ENCODE measurements around the gene PRAMEF10. TPM values are rescaled to one million over a fixed set of nuclear protein-coding genes. Genes with fewer than 3 reads are reported as not detected.
"Not testable (repeated sequence)": the region's sequence is repeated elsewhere in the genome, so short reads cannot be mapped to it uniquely, and the experiment has no call there.

PRAMEF10 gene
- total and polyA plus RNA-seq, 12 donors: not detected

- intact Hi-C loops (cut with DNase I); H3K4me1 ChIP-seq (replicated peaks in 1 of 2); H3K36me3 ChIP-seq (replicated peaks in 1 of 2); DNase-seq; H3K27me3 ChIP-seq; H3K9me3 ChIP-seq (replicated peaks in 1 of 3); H3K4me3 ChIP-seq; H3K27ac ChIP-seq: not testable (repeated sequence)
- WGBS, 4 donors: 61 to 66% (median 63%) methylated on average over 2 of the region's 2 CpGs; no CpG with 5 or more reads in 1 of the 4 donors
Measured at GRCh38 chr1:12856786-12857185, 41.3 kb downstream of the PRAMEF10 start, which contains the start of gene PRAMEF2. Gene PRAMEF2, plus strand, starts transcription at chr1:12857086. Its CDS starts 1,924 bp downstream, at chr1:12859010.

DNA sequence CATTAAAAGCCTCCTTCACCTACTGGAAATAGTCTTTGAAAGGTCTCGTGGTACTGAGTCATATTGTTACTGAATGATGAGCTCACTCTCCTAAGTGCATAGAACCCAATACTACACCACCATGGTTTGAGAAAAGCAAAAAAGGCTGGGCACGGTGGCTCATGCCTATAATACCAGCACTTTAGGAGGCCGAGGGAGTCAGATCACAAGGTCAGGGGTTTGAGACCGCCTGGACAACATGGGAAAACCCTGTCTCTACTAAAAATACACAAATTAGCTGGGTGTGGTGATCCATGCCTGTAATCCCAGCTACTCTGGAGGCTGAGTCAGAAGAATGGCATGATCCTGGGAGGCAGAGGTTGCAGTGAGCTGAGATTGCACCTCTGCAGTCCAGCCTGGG lies 46.3 kb downstream of the PRAMEF10 start:
- TF ChIP-seq, protein P1, sequence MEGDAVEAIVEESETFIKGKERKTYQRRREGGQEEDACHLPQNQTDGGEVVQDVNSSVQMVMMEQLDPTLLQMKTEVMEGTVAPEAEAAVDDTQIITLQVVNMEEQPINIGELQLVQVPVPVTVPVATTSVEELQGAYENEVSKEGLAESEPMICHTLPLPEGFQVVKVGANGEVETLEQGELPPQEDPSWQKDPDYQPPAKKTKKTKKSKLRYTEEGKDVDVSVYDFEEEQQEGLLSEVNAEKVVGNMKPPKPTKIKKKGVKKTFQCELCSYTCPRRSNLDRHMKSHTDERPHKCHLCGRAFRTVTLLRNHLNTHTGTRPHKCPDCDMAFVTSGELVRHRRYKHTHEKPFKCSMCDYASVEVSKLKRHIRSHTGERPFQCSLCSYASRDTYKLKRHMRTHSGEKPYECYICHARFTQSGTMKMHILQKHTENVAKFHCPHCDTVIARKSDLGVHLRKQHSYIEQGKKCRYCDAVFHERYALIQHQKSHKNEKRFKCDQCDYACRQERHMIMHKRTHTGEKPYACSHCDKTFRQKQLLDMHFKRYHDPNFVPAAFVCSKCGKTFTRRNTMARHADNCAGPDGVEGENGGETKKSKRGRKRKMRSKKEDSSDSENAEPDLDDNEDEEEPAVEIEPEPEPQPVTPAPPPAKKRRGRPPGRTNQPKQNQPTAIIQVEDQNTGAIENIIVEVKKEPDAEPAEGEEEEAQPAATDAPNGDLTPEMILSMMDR (IDR thresholded peaks at IDR 0.05): no peak
- no peak for TF ChIP-seq POLR2A (IDR thresholded peaks at IDR 0.05)
- H3K27me3 ChIP-seq: no peaks in the 10 kb centered on the region
- DNase-seq: no peak
- intact Hi-C loops (cut with DNase I): no loop called here
- H3K27ac ChIP-seq: no peak overlapping the region
- no peaks in the 10 kb centered on the region for H3K4me1 ChIP-seq (replicated peaks in 1 of 2)
- H3K36me3 ChIP-seq (replicated peaks in 1 of 2): no peaks in the 10 kb centered on the region
- H3K4me3 ChIP-seq: no peak overlapping the region
- H3K9me3 ChIP-seq (replicated peaks in 1 of 3): no peaks in the 10 kb centered on the region
- WGBS, 4 donors: 65 to 78% (median 69%) methylated on average over 2 to 4 of the region's 4 CpGs

DNA sequence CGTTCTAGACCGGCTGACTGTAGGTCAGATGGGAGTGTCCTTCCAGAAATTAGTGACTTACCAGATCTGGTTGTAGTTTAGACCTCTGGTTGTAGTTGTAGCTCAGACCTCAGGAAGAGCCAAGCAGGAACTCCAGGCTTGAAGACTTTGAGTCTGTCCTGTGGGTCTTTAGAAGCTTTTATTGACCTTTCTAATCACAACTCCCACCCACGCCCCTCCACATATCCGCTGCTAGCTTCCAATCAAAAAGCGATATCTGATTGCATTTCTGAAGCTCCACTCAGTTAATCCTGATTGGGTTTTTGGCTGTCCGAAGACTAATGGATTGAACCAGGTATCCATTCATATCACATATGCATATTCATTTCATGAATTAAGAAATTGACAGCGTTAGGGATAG lies 49.5 kb downstream of the PRAMEF10 start, which contains the start of gene HNRNPCL1:
HNRNPCL1 (minus strand) TSS at position 101 of the 400 bp plus-strand sequence. CDS start 431 bp downstream, outside the sequence.
- H3K36me3 ChIP-seq (replicated peaks in 1 of 2): not testable (repeated sequence)

More for the DNA sequence above, 49.5 kb downstream of the PRAMEF10 start, which contains the start of gene HNRNPCL1:
- WGBS, 4 donors: 82 to 87% (median 83%) methylated on average over 7 of the region's 7 CpGs
- H3K27ac ChIP-seq; DNase-seq; H3K4me3 ChIP-seq; intact Hi-C loops (cut with DNase I); H3K27me3 ChIP-seq; H3K4me1 ChIP-seq (replicated peaks in 1 of 2); H3K9me3 ChIP-seq (replicated peaks in 1 of 3): not testable (repeated sequence)

Small RNA genes within 50 kb of the gene (small RNA-seq; reads per million reads assigned to genes)
- 0 reads per million in 2 donors for gene RNU6-1072P

Other genes starting within 250 kb of the PRAMEF10 start
- gene AADACL3, start 182.2 kb downstream of the PRAMEF10 start, total RNA-seq: not detected
- not detected for gene AADACL3, start 182.2 kb downstream of the PRAMEF10 start, polyA plus RNA-seq
- not detected for gene CFAP107, start 152.1 kb downstream of the PRAMEF10 start, total RNA-seq
- not detected for gene CFAP107, start 152.1 kb downstream of the PRAMEF10 start, polyA plus RNA-seq
- gene PRAMEF12, start 124.5 kb downstream of the PRAMEF10 start, total RNA-seq: not detected
- gene PRAMEF12, start 124.5 kb downstream of the PRAMEF10 start, polyA plus RNA-seq: not detected
- gene PRAMEF1, start 106.9 kb downstream of the PRAMEF10 start, total RNA-seq: not detected
- not detected for gene PRAMEF1, start 106.9 kb downstream of the PRAMEF10 start, polyA plus RNA-seq
- gene PRAMEF11, start 66.9 kb downstream of the PRAMEF10 start, total RNA-seq: not detected
- not detected for gene PRAMEF11, start 66.9 kb downstream of the PRAMEF10 start, polyA plus RNA-seq
- not detected for gene HNRNPCL1, start 49.5 kb downstream of the PRAMEF10 start, total RNA-seq
- gene HNRNPCL1, start 49.5 kb downstream of the PRAMEF10 start, polyA plus RNA-seq: not detected
- gene PRAMEF2, start 41.2 kb downstream of the PRAMEF10 start, total RNA-seq: not detected
- not detected for gene PRAMEF2, start 41.2 kb downstream of the PRAMEF10 start, polyA plus RNA-seq
- not detected for gene PRAMEF4, start 12.1 kb downstream of the PRAMEF10 start, total RNA-seq
- not detected for gene PRAMEF4, start 12.1 kb downstream of the PRAMEF10 start, polyA plus RNA-seq
- gene PRAMEF7, start 18.3 kb upstream of the PRAMEF10 start, total RNA-seq: not detected
- gene PRAMEF7, start 18.3 kb upstream of the PRAMEF10 start, polyA plus RNA-seq: not detected
- not detected for gene PRAMEF6, start 49.3 kb upstream of the PRAMEF10 start, total RNA-seq
- gene PRAMEF6, start 49.3 kb upstream of the PRAMEF10 start, polyA plus RNA-seq: not detected
- gene PRAMEF27, start 158.3 kb upstream of the PRAMEF10 start, total RNA-seq: not detected
- not detected for gene PRAMEF27, start 158.3 kb upstream of the PRAMEF10 start, polyA plus RNA-seq
- gene HNRNPCL3, start 162.5 kb upstream of the PRAMEF10 start, total RNA-seq: not detected
- not detected for gene HNRNPCL3, start 162.5 kb upstream of the PRAMEF10 start, polyA plus RNA-seq
- gene PRAMEF25, start 172.5 kb upstream of the PRAMEF10 start, total RNA-seq: not detected
- gene PRAMEF25, start 172.5 kb upstream of the PRAMEF10 start, polyA plus RNA-seq: not detected
- gene HNRNPCL2, start 218.6 kb upstream of the PRAMEF10 start, total RNA-seq: not detected
- gene HNRNPCL2, start 218.6 kb upstream of the PRAMEF10 start, polyA plus RNA-seq: not detected